Body of pancreas (tissue), 4 donors: ENCODE measurements around the gene MYO16. TPM values are rescaled to one million over a fixed set of nuclear protein-coding genes. Genes with fewer than 3 reads are reported as not detected.

Experiments
- ATAC-seq: fragments of 150-250 bp; one replicate; pipeline ENCODE4 v1.9.1; 2016
- DNase-seq, 4 donors: peaks; one replicate each; pipeline ENCODE4 v3.0.0-alpha.2; 2019
- H3K27ac ChIP-seq, 4 donors: fragments of 200-600 bp; sonication (generic); 1 replicate in 3 of 4; 2 replicates in 1 of 4; pipeline versions ENCODE4 v1.5.1 to v1.6.1; 2016 to 2019; ENCODE audit warnings: mild to moderate bottlenecking in 1 of 4, mixed read lengths in 1 of 4, moderate library complexity in 1 of 4
- H3K27me3 ChIP-seq, 2 donors: fragments of 200-600 bp; sonication (generic); one replicate each; pipeline ENCODE4 v1.6.0; 2016; ENCODE audit warnings: mild to moderate bottlenecking in 1 of 2
- H3K36me3 ChIP-seq, 2 donors: fragments of 200-600 bp; sonication (generic); replicated peaks in 1 of 2; 2 replicates each; pipeline ENCODE4 v1.5.1; 2016; ENCODE audit warnings: low read depth in 2 of 2; ENCODE audit not compliant: insufficient read depth in 1 of 2
- H3K4me1 ChIP-seq: fragments of 200-600 bp; sonication (generic); one replicate; pipeline ENCODE4 v1.6.0; 2016
- H3K4me3 ChIP-seq, 2 donors: fragments of 200-600 bp; sonication (generic); 1 replicate in 1 of 2; 2 replicates in 1 of 2; pipeline ENCODE4 v1.5.1; 2016 to 2019
- H3K9me3 ChIP-seq, 3 donors: fragments of 200-600 bp; sonication (generic); 1 replicate in 2 of 3; 2 replicates in 1 of 3; pipeline ENCODE4 v1.5.1; 2016
- POLR2A ChIP-seq, 3 donors: fragments of 450-650 bp; IDR thresholded peaks; one replicate each; pipeline ENCODE4 v1.6.1; 2016; ENCODE audit warnings: antibody characterized with exemption in 3 of 3, mild to moderate bottlenecking in 2 of 3
- WGBS, 2 donors: methylation state at CpG; one replicate each; pipeline ENCODE4 v1.1.5; 2017; 5-methylcytosine and 5-hydroxymethylcytosine counted together
- intact Hi-C: fragments of 100-400 bp; cut with DNase I; formaldehyde crosslinking; loops from one replicate; pipeline ENCODE4 v1.15.1; 2023
- total RNA-seq, 2 donors: library from RNA; depleted of rRNA; stranded (reverse); fragments of >200 nt; gene quantifications; one replicate each; pipeline ENCODE4 v1.1.0, GENCODE V29; 2016
- TF ChIP-seq, protein P1 (sequence below), 7 experiments: fragments of 450-650 bp in 4 of 7; fragments of 200-600 bp in 3 of 7; sonication (generic) in 3 of 7; IDR thresholded peaks; one replicate each; pipeline ENCODE4 v1.5.1; 2016 to 2019; ENCODE audit warnings: antibody characterized with exemption in 7 of 7

The MYO16 gene
- total RNA-seq, 2 donors from 2014 or later: under 0.01 to 0.78 TPM

DNA sequence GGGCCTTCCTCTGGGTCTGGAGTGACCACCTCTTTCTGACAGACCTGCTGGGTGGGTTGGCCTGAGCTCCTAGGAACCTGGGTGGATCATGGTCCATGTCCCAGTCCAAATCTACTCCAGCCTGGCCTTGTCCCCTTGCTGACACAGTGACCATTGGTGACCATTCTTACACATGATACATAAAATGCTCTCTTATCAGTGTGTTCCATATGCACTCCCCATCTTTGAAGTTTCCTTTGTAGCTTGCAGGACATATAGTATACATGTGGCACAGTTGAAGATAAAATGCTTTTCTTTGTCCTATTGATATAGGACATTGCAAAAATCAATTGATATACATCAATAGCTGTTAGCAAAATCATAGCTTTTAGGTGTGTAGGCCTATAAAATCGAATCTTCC lies 291.8 kb downstream of the MYO16 start:
- WGBS, 2 donors: 32 to 46% methylated on average over 1 of the region's 1 CpG
- Histone ChIP-seq H3K36me3 (no peaks in the 10 kb centered on the region), H3K27me3 (no peaks in the 10 kb centered on the region), H3K4me1 (peaks cover 1% of the 10 kb centered on the region), H3K27ac (no peak overlapping the region), H3K4me3 (no peak overlapping the region), H3K9me3 (no peaks in the 10 kb centered on the region)
- DNase-seq (no peak), ATAC-seq (no peak)
- TF ChIP-seq, protein P1, sequence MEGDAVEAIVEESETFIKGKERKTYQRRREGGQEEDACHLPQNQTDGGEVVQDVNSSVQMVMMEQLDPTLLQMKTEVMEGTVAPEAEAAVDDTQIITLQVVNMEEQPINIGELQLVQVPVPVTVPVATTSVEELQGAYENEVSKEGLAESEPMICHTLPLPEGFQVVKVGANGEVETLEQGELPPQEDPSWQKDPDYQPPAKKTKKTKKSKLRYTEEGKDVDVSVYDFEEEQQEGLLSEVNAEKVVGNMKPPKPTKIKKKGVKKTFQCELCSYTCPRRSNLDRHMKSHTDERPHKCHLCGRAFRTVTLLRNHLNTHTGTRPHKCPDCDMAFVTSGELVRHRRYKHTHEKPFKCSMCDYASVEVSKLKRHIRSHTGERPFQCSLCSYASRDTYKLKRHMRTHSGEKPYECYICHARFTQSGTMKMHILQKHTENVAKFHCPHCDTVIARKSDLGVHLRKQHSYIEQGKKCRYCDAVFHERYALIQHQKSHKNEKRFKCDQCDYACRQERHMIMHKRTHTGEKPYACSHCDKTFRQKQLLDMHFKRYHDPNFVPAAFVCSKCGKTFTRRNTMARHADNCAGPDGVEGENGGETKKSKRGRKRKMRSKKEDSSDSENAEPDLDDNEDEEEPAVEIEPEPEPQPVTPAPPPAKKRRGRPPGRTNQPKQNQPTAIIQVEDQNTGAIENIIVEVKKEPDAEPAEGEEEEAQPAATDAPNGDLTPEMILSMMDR (IDR thresholded peaks at IDR 0.05): no peak
- no peak for TF ChIP-seq POLR2A (IDR thresholded peaks at IDR 0.05)
- intact Hi-C loops: no loop called here

DNA sequence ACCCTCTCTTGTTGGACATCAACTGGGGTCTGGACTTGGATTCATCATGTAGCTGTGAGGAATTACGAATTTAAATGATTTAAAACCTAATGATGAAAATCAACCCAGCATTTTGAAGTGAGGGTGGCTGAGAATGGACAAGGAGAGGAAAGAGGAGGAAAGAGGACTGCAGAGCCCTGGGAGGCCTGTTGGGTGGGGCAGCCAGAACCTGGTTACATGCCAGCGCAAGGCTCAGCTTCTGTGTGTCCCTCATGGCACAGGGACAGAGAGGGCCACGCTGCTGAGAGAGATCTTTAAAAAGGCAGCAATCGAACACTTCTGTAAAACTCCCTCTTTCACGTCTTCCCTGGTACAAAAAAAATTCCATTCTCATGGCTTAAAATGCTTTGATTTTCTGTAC lies 292.7 kb downstream of the MYO16 start:
- H3K27ac ChIP-seq: no peak overlapping the region
- H3K36me3 ChIP-seq: no peaks in the 10 kb centered on the region
- DNase-seq (no peak), ATAC-seq (no peak)
- WGBS, 2 donors: 63 to 65% methylated on average over 5 of the region's 5 CpGs
- no peaks in the 10 kb centered on the region for H3K27me3 ChIP-seq
- intact Hi-C loops: no loop called here
- no peak for TF ChIP-seq POLR2A (IDR thresholded peaks at IDR 0.05)
- TF ChIP-seq, protein P1 (IDR thresholded peaks at IDR 0.05): no peak
- no peak overlapping the region for H3K4me3 ChIP-seq
- no peaks in the 10 kb centered on the region for H3K4me1 ChIP-seq
- H3K9me3 ChIP-seq: no peaks in the 10 kb centered on the region

DNA sequence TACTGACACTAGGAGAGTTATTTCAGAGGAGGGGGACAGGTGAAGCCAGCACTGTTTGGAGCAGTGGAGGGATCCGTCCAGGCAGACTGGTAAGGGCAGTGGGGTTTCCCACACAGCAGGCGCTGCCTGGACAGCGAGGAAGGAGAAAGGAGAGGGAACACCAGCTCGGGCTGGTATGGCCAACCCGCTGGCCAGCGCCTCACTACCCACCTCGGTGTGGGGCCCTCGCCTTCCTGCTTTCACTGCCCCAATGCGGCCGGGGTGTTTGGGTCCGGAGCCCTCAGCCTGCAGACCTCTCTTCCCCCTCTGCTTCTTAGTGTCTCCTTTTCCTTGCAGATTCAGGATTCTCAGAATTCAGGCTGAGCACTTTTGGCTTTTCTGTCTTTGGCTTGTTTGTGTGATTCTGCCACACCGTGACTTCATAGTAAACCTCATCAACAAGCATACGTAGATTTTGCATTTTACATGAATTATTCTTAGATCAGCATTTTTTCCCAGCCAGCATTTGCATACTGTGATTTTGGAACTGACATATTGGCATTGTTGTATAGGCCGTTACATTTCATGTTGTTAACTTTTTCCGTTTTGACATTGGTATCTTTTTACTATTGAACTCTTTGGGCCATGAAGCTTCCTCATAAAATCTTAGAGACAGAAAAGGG lies 294.1 kb downstream of the MYO16 start:
- no peak for TF ChIP-seq POLR2A (IDR thresholded peaks at IDR 0.05)
- TF ChIP-seq, protein P1 (IDR thresholded peaks at IDR 0.05): no peak
- Histone ChIP-seq H3K36me3 (no peaks in the 10 kb centered on the region), H3K27me3 (no peaks in the 10 kb centered on the region), H3K4me3 (no peak overlapping the region), H3K9me3 (no peaks in the 10 kb centered on the region), H3K27ac (no peak overlapping the region), H3K4me1 (no peaks in the 10 kb centered on the region)
- intact Hi-C loops: no loop called here
- DNase-seq (no peak), ATAC-seq (no peak)
- WGBS, 2 donors: 80 to 82% methylated on average over 15 of the region's 15 CpGs

DNA sequence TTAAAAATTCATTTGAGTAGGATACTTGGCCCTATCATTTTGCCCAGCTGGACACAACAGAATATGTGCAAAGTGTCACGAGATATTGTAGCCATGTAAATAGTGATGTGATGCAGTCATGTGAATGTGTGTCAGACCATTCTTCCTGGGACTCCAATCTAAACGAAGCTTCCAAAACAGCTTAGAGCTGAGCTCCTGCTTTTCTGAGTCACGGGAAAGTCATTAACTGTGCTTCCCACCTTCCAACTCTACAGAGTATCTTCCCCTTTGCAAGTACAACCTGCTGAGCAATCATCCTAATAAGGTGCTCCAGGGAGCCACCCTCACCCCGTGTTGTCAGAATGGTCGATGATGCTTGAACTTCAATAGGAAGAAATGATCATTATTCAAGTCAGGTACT lies 294.7 kb downstream of the MYO16 start:
- DNase-seq: no peak
- Histone ChIP-seq H3K36me3 (no peaks in the 10 kb centered on the region), H3K9me3 (no peaks in the 10 kb centered on the region), H3K27ac (no peak overlapping the region), H3K4me1 (no peaks in the 10 kb centered on the region), H3K27me3 (no peaks in the 10 kb centered on the region), H3K4me3 (no peak overlapping the region)
- ATAC-seq: no peak
- 59 to 70% methylated on average over 5 of the region's 5 CpGs for WGBS, 2 donors
- TF ChIP-seq POLR2A (IDR thresholded peaks at IDR 0.05): no peak
- TF ChIP-seq, protein P1 (IDR thresholded peaks at IDR 0.05): no peak
- intact Hi-C loops: no loop called here

DNA sequence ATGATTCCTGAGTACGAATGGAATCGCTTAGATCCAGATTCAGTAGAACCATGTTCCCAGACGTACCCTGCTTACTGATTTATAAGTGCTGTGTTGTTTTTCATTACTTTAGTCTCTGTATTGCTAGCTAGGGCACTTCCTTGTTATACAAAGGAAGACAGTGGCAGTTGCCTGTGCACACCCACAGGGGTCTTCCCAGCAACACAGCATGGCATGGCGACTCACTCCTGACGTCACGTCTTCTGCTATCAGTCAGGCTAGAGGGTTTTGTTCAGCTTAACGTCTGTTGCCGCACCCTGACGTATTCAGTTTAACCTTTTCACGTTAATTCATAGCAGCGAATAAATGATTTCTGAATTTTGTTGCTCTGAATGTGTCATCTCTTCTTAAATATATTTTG lies 295.1 kb downstream of the MYO16 start:
- Histone ChIP-seq H3K27ac (no peak overlapping the region), H3K36me3 (no peaks in the 10 kb centered on the region), H3K27me3 (no peaks in the 10 kb centered on the region), H3K4me3 (no peak overlapping the region), H3K9me3 (no peaks in the 10 kb centered on the region), H3K4me1 (no peaks in the 10 kb centered on the region)
- intact Hi-C loops: no loop called here
- DNase-seq (no peak), ATAC-seq (no peak)
- 84 to 86% methylated on average over 11 of the region's 11 CpGs for WGBS, 2 donors
- TF ChIP-seq, protein P1 (IDR thresholded peaks at IDR 0.05): no peak
- TF ChIP-seq POLR2A (IDR thresholded peaks at IDR 0.05): no peak
